ENCODE data around the gene RBFOX1.

Gene RBFOX1

DNA sequence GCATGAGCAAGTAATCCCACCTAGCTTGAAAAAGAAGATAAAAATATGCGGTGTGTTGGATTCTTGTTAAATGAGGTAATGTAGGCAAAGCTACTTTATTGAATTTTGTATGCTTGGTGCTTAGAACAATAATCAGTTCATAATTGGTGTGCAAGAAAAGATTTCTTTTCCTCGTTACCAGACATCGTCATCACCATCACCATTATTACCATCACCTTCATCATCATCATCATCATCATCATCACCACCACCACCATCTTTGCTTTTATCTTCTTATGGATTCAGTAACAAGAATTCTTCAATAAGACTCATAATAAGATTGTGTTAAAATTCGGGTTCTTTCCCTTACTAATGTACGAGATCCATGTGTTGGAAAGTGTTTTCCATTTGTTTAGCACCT is 173.7 kb downstream of the RBFOX1 start:
- no peak overlapping the region for H3K9ac ChIP-seq
- H3K9me3 ChIP-seq: no peaks in the 10 kb centered on the region
- H3K27me3 ChIP-seq: no peaks in the 10 kb centered on the region
- no peak for TF ChIP-seq Cebpa-rat (IDR thresholded peaks at IDR 0.05)
- H3K27ac ChIP-seq: no peak overlapping the region
- H4K20me1 ChIP-seq: no peaks in the 10 kb centered on the region
- no peak overlapping the region for H3K4me2 ChIP-seq
- H3K36me3 ChIP-seq: no peaks in the 10 kb centered on the region
- H3K4me3 ChIP-seq: no peak overlapping the region
- H3K4me1 ChIP-seq: peaks cover 8% of the 10 kb centered on the region

GRCh38 chr16:7508656-7509055 is 176.0 kb downstream of the RBFOX1 start:
- Histone ChIP-seq H3K4me2 (no peak overlapping the region), H3K4me1 (peaks cover 8% of the 10 kb centered on the region), H4K20me1 (no peaks in the 10 kb centered on the region), H3K27ac (no peak overlapping the region), H3K36me3 (no peaks in the 10 kb centered on the region), H3K9me3 (no peaks in the 10 kb centered on the region), H3K27me3 (no peaks in the 10 kb centered on the region), H3K9ac (no peak overlapping the region), H3K4me3 (no peak overlapping the region)
- TF ChIP-seq Cebpa-rat (IDR thresholded peaks at IDR 0.05): no peak

- Histone ChIP-seq H3K27me3 (no peaks in the 10 kb centered on the region), H4K20me1 (no peaks in the 10 kb centered on the region), H3K36me3 (no peaks in the 10 kb centered on the region), H3K4me3 (no peak overlapping the region), H3K9me3 (no peaks in the 10 kb centered on the region), H3K9ac (no peak overlapping the region), H3K27ac (no peak overlapping the region), H3K4me2 (peak overlapping the region; percentile 23), H3K4me1 (peaks cover 8% of the 10 kb centered on the region)
- TF ChIP-seq Cebpa-rat (IDR thresholded peaks at IDR 0.05): no peak
Observed at GRCh38 chr16:7509963-7510601, 177.4 kb downstream of the RBFOX1 start.

DNA sequence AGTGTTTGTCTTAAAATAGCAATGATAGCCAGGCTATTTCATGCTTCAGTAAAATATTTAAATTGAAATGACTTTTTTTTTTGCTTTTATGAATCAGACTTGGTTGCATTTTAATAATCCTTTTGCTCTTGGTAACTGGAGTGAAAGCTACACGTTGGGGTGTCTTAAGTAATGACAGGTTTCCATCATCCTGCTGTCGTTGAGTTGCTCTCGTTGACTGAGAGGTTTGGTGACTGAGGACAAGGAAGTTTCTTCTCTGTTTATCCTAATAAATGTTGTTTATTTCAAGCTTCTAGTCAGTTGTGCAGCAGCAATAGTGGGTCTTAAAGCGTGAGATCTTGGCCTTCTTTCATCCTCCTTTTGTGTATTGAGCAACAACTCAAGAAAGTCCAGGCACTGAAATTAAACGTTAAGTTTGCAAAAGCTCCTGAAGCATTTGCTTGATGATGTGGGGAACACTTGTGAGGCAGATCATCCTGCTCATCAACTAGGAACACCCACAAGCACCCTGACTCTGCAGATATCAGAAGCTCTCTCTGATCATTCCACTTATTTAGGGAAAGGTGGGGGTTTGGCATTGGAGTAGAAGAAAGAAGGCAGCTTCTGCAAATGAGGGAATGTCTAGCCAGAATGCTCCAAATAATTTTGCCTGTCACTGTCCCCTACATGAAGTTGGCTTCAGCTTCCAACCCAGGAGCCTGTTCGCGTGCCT is 179.1 kb downstream of the RBFOX1 start:
- Histone ChIP-seq H4K20me1 (no peaks in the 10 kb centered on the region), H3K4me2 (no peak overlapping the region), H3K4me3 (no peak overlapping the region), H3K27me3 (no peaks in the 10 kb centered on the region), H3K27ac (no peak overlapping the region), H3K4me1 (peaks cover 8% of the 10 kb centered on the region), H3K9ac (no peak overlapping the region), H3K36me3 (no peaks in the 10 kb centered on the region), H3K9me3 (no peaks in the 10 kb centered on the region)
- no peak for TF ChIP-seq Cebpa-rat (IDR thresholded peaks at IDR 0.05)

- Histone ChIP-seq H3K27me3 (no peaks in the 10 kb centered on the region), H3K9ac (no peak overlapping the region), H3K4me2 (no peak overlapping the region), H4K20me1 (no peaks in the 10 kb centered on the region), H3K36me3 (no peaks in the 10 kb centered on the region), H3K9me3 (no peaks in the 10 kb centered on the region), H3K27ac (no peak overlapping the region), H3K4me1 (peaks cover 8% of the 10 kb centered on the region), H3K4me3 (no peak overlapping the region)
- no peak for TF ChIP-seq Cebpa-rat (IDR thresholded peaks at IDR 0.05)
Observed at GRCh38 chr16:7512503-7512902, 179.9 kb downstream of the RBFOX1 start.

- Histone ChIP-seq H3K27me3 (no peaks in the 10 kb centered on the region), H3K4me3 (no peak overlapping the region)
Observed at GRCh38 chr16:7513429-7513828, 180.8 kb downstream of the RBFOX1 start.

DNA sequence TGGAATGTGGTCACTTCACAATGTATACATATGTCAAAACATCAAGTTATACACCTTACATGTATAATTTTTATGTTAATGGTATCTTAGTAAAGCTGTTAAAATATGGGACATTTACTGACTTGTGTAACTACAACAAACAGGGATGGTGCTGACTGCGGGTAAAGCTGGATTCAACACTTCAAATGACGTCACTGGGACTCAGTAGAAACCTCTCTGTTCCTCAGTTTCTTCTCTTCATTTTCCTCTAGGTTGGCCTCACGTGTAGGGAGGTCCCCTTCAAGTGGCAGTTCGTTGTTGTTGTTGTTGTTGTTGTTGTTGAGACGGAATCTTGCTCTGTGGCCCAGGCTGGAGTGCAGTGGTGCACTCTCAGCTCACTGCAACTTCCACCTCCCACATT is 182.9 kb downstream of the RBFOX1 start:
- no peak overlapping the region for H3K9ac ChIP-seq

More at GRCh38 chr16:7513429-7513828, 180.8 kb downstream of the RBFOX1 start:
- TF ChIP-seq Cebpa-rat (IDR thresholded peaks at IDR 0.05): no peak
- Histone ChIP-seq H3K4me1 (peaks cover 8% of the 10 kb centered on the region), H3K36me3 (no peaks in the 10 kb centered on the region), H3K27ac (no peak overlapping the region), H3K9me3 (no peaks in the 10 kb centered on the region), H3K4me2 (no peak overlapping the region), H4K20me1 (no peaks in the 10 kb centered on the region), H3K9ac (no peak overlapping the region)

DNA sequence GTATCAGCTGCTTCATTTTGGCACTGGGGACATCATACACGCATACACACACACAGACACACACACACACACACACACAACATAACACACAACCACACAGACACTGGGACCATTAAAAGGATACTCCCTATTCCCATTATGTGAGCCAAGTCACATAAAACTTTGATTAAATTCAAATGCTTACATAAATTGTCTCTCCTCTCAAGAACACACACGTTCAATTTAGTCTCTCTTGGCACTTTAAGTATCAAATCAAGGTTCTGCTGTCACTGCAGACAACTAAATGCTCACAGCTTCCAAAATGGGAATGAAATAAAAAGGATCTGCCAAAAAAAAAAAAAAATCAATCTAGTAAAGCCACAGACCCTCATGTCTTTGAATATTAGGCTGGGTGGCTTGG is 184.9 kb downstream of the RBFOX1 start:
- Histone ChIP-seq H3K4me1 (no peaks in the 10 kb centered on the region), H3K36me3 (no peaks in the 10 kb centered on the region), H4K20me1 (no peaks in the 10 kb centered on the region), H3K4me2 (no peak overlapping the region), H3K4me3 (no peak overlapping the region), H3K27ac (no peak overlapping the region), H3K9me3 (no peaks in the 10 kb centered on the region), H3K9ac (no peak overlapping the region), H3K27me3 (no peaks in the 10 kb centered on the region)
- TF ChIP-seq Cebpa-rat (IDR thresholded peaks at IDR 0.05): no peak

More for the DNA sequence above, 182.9 kb downstream of the RBFOX1 start:
- H3K4me3 ChIP-seq: no peak overlapping the region
- H4K20me1 ChIP-seq: no peaks in the 10 kb centered on the region
- no peaks in the 10 kb centered on the region for H3K36me3 ChIP-seq
- H3K27me3 ChIP-seq: no peaks in the 10 kb centered on the region
- no peaks in the 10 kb centered on the region for H3K4me1 ChIP-seq
- no peaks in the 10 kb centered on the region for H3K9me3 ChIP-seq
- H3K4me2 ChIP-seq: no peak overlapping the region
- TF ChIP-seq Cebpa-rat (IDR thresholded peaks at IDR 0.05): no peak
- H3K27ac ChIP-seq: no peak overlapping the region

DNA sequence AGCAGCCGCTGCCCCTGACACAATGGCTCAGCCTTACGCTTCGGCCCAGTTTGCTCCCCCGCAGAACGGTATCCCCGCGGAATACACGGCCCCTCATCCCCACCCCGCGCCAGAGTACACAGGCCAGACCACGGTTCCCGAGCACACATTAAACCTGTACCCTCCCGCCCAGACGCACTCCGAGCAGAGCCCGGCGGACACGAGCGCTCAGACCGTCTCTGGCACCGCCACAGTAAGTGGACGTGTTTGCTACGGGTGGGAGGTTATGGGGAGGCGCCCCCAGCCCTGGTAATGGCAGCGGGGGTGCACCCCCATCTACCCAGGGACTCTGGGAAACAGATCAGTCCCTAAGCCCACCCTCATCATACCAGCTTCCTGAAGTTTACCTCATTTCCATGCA is 185.5 kb downstream of the RBFOX1 start:
- Histone ChIP-seq H4K20me1 (no peaks in the 10 kb centered on the region), H3K4me1 (no peaks in the 10 kb centered on the region), H3K4me3 (no peak overlapping the region), H3K27ac (no peak overlapping the region), H3K9me3 (no peaks in the 10 kb centered on the region), H3K36me3 (no peaks in the 10 kb centered on the region), H3K4me2 (no peak overlapping the region), H3K9ac (no peak overlapping the region), H3K27me3 (no peaks in the 10 kb centered on the region)
- TF ChIP-seq Cebpa-rat (IDR thresholded peaks at IDR 0.05): no peak

GRCh38 chr16:7521834-7522233 is 189.2 kb downstream of the RBFOX1 start:
- Histone ChIP-seq H3K4me3 (no peak overlapping the region), H3K27me3 (no peaks in the 10 kb centered on the region), H3K9ac (no peak overlapping the region), H3K4me2 (no peak overlapping the region), H3K9me3 (no peaks in the 10 kb centered on the region), H3K36me3 (no peaks in the 10 kb centered on the region), H4K20me1 (no peaks in the 10 kb centered on the region), H3K4me1 (no peaks in the 10 kb centered on the region), H3K27ac (no peak overlapping the region)
- no peak for TF ChIP-seq Cebpa-rat (IDR thresholded peaks at IDR 0.05)
